Colon (tissue), 2 donors: ENCODE results near the gene TST.
"Not testable (repeated sequence)": the region's sequence is repeated elsewhere in the genome, so short reads cannot be mapped to it uniquely, and the experiment has no call there.

Experiments
- FAIRE-seq: peaks from 2 replicates; lab custom pipeline; 2012; peaks lifted over from hg19 to GRCh38; lab: Jason Lieb, UNC
- donor health status: control.
- donor health status: control.

Gene TST

DNA sequence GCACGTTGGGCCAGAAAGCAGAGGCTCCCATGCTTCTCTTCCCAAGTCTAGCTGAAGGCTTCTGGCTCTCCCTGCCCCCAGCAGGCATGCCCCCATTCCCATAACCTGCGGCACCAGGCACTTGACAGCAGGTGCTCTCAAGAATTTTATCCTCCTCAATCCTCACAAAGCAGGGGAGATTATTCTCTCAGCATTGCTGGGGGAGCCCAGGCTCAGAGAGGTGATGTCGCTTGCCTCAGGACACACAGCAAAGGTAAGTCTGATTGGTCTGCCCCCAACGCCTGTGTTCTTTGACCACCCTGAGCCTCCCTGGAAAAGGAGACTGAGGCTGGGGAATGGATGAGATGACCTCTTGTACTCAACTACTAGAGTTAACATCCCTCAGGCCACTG is 4.8 kb downstream of the TST start:
- no peak for FAIRE-seq

DNA sequence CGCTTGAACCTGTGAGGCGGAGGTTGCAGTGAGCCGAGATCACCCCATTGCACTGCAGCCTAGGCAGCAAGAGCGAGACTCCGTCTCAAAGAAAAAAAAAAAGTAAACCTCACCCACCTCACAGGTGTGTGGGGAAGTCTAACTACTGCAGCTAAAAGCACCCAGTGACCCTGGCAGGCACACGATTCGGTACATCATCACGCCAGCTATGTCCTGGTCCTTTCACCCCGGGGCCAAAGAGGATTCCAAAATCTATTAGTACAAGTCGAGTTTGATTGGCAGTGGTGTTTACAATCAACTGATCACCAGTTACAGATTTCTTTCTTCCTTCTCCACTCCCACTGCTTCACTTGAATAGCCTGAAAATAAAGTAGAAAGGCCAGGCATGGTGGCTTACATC is 6.3 kb downstream of the TST start:
- FAIRE-seq: no peak

DNA sequence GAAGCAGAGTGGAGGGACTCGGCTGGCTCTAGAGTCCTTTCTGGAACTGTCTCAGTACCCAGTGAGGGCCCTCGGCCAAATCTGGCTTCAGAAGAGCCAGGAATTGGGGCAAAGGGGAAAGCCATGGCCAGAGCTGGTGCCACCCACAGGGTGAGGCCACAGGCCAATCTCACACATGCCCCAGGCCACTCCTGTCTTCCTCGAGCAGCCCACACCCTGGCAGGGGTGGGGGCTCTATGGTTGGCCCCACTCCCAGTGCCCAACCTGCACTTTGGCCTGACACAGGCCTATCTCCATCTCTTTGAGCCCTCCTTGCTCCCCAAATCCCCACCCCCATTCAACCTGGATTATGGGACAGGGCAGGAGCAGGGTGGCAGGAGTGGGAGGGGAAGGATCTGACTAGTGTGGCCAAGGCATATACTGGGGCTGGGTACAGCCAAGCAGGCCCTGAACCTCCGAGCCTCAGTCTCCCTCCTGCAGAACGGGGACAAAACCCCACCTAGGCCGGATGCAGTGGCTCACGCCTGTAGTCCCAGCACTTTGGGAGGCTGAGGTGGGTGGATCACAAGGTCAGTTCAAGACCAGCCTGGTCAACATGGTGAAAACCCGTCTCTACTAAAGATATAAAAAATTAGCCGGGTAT is 6.9 kb downstream of the TST start:
- FAIRE-seq: no peak

DNA sequence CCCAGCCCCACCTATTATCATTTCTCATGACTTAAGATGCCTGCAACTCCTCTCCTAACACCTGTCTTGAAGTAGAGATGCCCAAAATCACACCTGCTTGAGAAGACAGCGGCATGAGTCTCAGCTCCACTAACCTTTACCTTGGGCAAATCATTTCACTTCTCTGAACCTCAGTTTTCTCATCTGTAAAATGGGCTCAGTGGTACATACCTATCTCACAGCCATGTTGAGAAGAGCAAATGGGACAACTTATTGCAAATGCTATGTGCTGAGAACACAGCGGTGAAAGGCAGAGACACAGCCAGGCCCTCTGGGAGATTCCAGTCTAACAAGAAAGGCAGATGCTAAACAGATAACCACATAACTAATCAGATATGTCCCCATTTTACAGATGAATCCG is 7.8 kb downstream of the TST start:
- FAIRE-seq: no peak

DNA sequence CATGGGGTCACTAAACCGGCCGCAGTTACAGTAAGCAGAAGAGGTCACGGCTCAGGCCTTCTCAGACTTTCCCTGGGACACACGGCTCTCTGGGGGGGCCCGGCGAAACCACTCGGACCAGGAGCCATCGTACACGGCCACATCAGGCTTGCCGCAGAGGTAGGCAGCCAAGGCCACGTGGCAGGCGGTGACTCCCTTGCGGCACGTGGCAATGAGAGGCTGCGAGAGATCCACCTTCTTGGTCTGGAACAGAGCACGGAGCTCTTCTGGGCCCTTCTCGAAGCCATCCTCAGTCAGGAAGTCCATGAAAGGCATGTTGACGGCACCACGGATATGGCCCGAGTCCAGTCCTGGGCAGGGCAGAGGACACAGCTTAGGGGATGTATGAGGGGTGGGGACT is 8.3 kb downstream of the TST start:
- FAIRE-seq: no peak

DNA sequence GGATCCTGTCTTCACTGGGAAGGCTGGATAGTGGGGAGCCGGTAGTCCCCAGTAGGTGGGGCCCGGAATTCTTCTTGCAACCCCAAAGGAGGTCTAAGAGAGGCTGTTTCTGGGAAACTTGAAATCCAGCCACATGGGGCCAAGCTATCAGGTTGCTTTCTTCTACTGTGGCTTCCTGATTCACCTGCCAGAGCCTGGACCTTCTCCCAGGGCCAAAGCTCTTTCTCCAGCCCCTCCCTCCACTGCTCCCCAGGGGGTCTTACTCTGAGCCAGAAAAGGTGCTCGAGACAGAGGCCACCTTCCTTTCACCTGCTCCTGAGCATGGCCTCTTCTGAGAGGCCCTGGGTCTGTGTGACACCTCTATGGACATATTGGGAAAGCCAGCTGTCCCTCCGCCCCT is 9.1 kb downstream of the TST start:
- FAIRE-seq: no peak

DNA sequence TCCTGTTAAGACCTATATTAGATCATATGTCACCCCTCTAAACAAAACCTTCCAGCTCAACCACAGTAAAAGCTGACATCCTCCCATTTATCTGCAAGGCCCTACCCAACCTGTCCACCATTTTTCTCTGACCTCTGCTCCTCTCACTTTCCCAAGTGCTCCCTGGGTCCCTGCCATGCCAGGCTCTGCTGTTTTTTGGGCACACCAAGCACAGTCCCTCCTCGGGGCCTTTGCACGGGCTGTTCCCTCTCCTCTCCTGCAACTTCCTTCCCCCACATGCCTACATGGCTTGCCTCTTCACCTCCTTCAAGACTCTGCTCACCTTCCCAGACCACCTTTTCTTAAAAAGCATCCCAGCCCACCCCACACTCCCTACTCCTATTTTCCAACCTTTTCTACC is 9.8 kb downstream of the TST start:
- no peak for FAIRE-seq

DNA sequence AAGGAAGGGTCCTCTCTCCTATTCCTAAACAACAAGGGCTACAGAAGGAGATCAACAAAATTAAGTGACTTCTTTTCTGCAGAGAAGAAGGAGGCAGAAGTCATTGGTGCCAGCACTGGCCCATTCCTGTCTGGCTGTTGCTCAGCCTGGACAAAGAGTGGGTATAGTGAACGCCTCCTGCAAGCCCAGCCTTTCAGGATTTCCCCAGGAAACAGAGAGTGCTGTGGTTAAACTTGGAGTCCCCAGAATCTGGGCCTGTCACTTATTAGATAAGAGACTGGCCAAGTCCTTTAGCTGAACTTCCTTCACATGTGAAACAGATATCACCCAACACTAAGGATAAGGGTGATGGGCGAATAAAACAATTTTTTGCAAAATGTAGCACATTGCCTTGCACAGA is 10.9 kb downstream of the TST start:
- no peak for FAIRE-seq

DNA sequence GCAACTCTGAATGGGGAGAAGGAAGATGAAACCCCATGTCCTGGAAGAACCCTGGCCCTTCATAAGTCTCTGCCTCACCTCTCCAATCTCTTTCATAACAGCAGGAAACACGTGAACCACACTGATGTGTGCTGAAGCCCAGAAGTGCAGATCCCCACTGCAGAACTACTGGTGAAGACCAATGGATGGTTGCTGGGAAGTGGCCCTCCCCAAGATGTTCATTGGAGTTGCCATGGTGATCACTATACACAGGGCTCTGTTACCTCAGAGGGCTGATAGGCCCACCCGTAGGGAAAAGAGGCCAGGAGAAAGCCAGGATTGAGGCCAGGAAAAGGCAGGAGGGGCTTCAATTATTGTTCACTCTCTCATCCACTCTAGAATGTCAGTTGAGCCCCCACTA is 11.6 kb downstream of the TST start:
- no peak for FAIRE-seq

DNA sequence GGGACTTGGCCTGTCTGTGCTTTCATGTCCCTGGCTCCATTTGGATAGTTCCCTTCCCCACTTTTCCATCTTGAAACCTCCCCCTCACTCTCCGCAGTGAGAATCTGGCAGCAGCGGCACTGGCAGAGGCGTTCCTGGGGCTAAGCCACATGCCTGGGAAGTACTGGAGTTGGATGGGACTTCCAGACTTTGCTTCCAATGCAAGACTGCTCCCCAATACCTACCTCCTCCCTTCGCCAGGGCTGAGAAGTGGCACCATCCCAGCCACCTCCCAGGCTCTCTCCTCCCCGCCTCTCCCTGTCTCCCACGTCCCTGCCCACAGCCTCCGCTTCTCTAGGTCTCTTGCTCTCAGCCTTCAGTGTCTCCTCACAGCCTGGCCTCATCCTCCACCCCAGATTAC is 16.6 kb downstream of the TST start:
- no peak for FAIRE-seq

DNA sequence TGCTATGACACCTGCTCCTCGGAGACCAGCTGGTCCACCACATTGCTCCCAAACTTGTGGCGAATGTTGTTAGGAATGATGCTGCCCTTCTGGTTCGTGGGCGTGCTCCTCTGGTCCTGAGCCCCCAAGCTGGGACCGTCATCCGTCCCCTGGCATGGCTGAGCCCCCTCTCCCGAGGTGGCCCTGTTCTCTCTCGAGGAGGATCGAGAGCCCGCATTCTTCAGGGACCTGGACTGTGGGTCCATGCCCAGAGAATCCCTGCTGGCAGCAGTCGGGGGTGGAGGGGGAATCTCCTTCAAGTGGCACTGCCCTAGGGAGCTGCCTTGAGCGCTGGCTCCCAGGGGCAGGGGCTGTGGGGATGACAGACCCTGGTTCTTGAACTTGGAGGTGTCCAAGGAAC is 17.4 kb downstream of the TST start:
- no peak for FAIRE-seq

DNA sequence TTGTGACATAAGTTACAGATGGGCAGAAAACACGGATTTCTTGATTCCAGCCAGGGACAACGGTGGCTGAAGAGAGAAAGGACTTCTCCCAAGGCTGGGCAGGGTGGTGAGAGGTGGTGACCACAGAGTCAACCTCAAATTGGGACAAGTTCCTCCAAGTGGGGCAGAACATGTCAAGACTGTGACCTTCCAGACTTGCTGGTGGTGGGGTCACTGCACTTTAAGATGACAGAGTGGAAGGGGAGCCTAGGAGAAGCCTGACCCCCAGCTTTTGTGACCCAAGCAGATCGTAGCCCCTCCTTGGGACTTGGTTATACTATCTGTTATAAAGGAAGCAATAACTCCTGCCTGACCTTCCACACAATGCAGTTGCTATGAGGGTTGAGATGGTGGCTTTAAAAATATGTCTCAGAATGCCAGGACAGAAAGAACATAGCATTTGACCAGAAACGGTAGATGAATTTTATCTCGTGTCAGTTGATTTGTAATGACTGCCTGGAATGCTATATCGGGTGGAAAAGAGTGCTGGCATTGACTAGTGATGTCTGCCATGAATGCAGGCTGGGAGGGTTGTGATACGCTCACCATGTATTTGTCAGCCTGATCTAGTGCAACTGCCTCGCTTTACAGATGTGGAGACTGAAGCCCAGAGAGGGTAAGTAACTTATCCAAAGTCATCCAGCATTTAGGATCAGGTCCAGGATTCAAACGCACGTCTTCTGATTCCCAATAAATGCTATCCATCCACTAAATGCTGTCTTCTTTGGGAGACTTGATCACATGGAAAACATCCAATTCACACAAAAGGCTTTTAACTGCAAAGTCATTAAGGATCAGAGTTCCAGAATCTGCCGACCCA is 18.3 kb downstream of the TST start:
- no peak for FAIRE-seq

DNA sequence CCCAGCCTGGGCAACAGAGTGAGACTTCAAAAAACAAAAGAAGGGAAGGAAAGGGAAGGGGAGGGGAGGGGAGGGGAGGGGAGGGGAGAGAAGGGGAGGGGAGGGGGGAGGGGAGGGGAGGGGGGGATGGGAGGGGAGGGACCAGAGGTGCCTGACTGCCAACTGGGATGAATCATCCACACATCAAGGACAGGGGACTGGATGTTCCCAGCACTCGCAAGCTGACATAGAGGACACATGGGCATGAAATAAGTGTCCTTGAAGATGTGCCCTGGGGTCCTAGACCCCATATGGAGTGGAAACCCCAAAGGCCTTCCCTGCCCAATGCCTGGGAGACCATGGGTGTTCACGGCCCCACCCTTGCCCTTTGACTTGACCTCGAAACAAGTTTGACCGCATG is 19.8 kb downstream of the TST start:
- no peak for FAIRE-seq

DNA sequence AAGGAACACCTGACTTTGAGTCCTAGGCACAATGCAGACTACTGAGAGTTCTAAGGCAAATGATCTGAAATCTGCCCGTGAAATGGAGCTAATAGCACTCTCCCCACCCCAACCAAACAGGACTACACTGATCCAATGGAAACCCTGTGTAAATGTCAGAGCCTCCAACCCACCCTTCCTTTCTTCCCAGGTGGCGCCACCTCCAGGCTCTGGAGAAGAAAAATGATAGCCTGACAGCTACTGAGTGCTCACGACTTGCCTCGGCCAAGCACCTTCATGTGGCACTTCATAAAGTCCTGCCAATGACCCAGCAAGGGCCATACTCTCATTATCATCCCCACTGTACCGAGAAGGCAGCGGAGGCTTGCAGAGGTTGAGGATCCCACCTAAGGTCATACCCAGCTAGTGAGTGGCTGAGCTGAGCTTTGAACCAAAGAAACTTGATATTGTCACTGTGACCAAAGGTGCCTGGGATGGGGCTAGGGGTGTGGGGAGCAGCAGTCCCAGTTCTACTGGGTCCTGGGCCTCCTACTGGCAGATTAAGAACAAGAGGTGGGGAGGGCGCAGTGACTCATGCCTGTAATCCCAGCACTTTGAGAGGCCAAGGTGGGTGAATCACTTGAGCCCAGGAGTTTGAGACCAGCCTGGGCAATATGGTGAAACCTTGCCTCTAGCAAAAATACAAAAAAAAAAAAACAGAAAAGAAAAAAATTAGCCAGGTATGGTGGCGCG is 20.5 kb downstream of the TST start:
- no peak for FAIRE-seq

DNA sequence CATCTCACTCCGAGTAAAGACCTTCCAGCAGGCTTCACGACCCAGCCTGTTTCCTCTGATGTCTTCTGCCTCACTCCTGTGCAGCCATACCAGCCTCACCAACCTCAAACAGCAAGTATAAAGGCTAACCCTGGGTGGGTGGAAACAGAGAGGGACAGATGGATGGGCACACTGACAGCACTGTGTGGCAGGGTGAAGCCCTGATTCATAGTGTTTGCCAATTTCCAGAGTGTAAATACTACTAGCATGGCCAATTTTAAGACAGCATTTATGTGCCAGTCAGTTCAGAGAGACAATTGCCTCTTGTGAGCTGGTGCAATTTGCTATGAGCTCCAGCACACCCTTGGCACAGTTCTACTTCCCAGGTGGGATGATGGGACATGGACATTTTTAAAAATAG is 21.5 kb downstream of the TST start:
- no peak for FAIRE-seq

DNA sequence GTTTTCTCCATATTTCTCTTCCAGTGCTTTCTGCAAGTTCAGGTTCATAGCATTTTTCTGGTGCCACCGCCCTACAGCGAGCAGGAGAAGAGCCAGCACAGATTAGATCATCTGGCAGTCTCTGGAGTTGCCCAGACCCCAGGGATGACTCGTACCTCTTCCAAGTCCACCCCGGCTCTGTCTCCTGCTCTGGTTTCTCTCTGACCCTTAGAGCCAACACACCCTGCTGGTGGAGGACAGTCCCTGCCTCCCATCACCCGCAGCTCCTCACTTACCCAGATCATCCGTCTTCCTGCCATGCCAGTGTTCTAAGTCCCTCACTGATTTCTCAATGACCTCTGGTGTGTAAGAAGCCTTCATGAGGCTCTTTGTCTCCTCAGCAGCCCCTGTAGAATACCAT is 28.0 kb downstream of the TST start:
- no peak for FAIRE-seq

DNA sequence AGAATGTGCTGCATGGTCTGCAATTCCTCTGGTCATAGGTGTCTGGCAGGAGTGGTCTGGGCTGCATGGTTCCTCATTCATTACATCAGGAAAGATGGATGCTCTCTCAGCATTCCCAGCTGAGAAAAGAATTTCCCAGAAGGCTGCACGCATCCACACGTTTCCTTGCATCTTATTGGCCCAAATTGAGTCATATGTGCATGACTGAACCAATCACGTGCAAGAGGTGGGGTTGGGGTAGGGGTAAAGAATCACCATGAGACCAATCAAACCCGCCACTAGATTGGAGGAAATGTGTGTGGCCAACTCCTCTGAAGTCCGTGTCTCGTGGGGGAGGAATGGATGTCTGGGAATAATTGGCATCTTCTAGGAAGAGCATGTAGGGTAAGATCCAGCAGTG is 28.8 kb downstream of the TST start:
- no peak for FAIRE-seq

DNA sequence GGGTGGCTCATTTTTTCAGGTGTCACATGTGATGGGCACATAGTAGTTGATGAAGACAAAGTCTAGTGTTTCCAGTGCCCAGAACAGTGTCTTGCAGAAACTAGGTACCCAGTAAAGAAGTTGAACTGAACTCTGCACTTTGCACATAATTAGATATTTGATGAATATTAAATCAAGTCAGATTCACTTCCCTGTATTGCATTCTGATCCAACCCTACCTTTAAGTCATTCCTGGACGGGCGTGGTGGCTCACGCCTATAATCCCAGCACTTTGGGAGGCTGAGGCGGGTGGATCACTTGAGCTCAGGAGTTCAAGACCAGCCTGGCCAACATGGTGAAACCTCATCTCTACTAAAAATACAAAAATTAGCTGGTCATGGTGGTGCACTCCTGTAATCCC is 30.2 kb downstream of the TST start:
- FAIRE-seq: not testable (repeated sequence)

DNA sequence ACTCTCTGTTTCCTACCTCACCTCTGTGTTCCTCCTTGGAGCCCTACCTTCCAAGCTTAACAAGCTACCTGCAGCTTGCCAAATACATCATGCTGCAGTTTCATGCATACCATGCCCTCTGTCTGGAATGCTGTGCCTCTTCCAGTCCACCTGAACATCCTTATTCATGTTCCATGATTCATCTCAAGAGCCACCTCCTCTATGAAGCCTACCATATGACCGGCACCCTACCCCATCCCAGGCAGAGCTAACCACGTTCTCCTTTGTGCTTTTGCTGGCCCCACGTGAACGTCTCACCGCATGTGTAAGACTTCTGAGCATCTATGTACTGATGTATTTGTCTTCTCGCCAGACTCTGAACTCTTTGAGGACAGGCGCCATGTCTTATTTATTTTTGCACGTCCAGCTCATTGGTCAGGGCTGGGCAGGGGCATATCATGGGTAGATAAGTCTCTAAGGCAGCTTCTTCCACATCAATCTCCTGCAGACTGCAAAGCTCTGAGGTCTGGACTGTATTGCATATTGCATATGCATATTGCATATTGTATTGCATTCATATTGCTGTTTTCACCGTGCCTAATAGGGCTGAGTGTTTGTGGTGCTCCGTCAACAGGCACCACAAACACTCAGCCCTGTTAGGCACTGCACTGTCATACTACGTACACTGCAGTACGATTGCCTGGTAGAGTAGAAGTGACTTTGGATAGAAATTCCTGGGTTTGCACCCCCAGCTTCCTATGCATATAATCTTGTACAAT is 31.0 kb downstream of the TST start:
- FAIRE-seq: no peak

DNA sequence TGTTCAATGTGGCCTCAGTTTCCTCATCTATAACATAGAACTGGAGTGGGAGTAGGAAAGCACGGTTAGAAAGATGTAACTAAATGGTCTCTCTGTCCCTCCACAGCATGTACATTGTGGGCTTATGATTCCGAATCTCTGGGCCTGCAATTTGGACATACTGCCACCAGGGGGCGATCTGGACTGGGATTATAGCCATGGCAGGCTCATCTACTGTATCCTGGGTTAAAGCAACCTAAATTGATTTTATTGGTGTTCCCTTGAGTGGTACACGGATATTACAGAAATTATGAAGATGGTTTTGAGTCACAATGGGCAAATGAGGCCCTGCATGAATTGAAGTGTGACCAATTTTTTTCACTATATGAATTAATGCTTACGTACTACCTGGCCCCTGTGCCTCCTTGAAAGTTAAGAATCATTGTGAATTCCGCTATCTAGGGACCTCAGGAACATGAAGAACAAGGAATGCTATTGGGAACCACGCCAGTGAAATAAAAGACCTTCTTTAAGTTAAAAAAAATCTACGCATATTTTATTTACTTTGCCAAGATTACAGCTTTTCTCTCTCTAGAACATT is 32.9 kb downstream of the TST start:
- no peak for FAIRE-seq

DNA sequence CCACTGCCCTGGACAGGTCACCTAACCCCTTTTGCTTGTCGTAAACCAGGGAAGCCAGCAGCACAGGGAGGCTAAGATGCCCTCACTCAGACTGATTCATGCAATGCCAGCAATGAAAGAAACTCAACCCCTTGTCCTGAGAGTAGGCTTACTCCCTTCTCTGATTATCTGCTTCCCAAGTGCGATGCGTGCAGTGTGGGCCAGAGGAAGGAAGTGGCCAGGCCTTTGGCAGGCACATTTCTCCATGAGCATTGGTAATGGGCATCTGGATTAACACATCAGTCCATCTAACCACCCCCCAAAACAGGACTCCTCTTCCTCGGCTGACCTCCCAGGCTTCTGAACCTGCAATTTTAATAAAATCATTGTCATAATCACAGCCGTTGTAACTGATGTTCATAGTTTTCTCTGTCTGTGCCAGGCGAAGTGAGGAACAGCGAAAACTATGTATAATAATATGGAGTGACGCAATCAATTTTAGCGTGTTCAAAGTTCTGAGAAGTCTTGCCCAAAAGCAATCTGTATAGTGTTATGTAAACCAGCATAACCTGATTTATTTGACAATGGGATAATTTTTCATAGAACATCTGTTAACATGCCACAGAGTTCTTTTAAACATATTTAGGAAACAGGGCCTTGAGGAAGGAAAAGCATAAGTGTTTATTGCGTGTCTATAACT is 33.9 kb downstream of the TST start:
- no peak for FAIRE-seq

DNA sequence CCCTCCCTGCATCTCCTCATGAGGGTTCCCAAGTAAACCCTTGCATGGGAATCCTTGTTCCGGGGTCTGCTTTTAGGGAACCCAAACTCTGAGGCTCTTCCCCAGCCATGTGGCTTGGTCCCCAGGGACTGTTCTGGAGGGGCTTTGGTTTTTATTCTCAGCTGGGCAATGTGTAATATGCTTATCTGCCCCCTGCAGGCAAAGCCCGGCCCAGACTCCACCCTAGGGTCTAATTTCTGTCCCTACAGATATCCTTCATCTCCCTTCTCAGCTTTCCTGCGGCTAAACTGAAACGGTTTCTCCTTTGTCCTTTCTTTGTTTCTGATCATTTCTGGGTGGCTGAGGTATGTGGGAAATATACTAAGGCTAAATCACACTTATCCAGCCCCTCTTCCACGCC is 37.1 kb downstream of the TST start:
- FAIRE-seq: no peak
